ENCODE measurements around the gene PSAP.

Gene PSAP

DNA sequence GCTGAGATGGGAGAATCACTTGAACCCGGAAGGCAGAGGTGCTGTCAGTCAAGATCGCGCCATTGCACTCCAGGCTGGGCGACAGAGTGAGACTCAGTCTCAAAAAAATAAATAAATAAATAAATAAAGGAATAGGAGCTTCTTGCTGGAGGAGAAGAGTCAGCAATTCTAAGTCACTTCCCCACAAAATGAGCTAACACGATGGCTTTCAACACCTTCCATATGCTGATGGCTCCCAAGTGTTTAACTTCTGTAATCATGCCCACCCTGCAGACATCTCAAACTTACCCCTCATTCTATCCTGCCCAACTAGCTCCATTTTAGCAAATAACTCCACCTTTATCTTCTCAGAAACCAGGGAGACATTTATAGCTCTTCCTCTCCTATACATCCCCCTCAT, 21.2 kb downstream of the PSAP start:
- FAIRE-seq, result no peak

DNA sequence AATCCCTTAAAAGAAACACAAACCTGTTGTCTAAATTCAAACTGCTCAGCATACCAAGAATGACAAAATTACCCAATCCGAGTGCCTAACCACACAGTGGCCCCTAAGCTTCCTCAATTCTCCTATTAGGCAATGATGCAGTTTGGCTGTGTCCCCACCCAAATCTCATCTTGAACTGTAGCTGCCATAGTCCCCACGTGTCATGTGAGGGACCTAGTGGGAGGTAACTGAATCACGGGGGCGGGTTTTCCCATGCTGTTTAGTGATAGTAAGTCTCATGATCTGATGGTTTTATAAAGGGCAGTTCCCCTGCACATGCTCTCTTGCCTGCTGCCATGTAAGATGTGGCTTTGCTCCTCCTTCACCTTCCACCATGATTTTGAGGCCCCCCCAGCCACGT, 21.9 kb downstream of the PSAP start:
- DNase-seq (ENCODE audit: insufficient read length, low spot score), result no peak
- FAIRE-seq, result no peak

More for the DNA sequence above, 21.2 kb downstream of the PSAP start:
- no peak for DNase-seq (ENCODE audit: insufficient read length, low spot score)

- DNase-seq (ENCODE audit: insufficient read length, low spot score) (no peak), FAIRE-seq (no peak)
Observed at GRCh38 chr10:71828702-71829101, 22.3 kb downstream of the PSAP start.

DNA sequence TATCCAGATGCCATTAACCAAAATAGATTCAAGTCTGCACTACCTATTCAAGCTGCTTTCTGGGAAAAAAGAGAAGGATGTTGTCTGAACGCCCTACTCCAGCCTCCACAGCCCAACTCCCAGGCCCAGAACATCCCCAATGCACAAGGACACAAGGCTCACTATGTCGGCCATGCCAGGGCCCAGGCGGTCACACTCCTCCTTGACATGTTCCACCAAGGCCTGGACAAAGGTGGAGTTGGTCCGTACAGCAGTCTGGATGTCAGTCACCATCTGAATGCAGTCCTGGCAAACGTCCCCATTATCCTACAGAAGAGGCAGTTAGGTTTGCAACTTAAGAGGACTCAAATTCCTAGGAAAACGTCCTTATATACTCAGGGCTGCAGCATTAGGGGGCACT, 23.2 kb downstream of the PSAP start:
- no peak for DNase-seq (ENCODE audit: insufficient read length, low spot score)
- FAIRE-seq, result peak; percentile 23

- no peak for FAIRE-seq
- DNase-seq (ENCODE audit: insufficient read length, low spot score), result no peak
Observed at GRCh38 chr10:71825217-71825616, 25.8 kb downstream of the PSAP start.

DNA sequence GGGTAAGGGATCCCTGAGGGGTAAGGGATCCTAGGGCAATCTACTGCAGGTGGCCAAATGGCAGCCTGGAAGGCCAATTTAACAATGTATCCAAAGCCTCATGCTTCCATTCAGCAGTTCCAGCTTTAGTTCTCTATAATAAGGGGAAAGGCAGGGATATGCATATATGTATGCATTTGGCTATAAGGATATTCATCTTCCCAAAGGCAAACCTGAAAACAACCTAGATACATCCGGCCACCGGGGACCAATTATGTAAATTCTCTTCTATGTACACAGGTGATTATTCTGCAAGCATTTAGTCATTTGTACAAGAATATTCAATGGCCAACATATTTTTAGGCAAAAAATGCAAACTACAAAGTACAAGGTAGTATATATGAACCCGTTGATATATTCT, 26.7 kb downstream of the PSAP start:
- FAIRE-seq (no peak), DNase-seq (ENCODE audit: insufficient read length, low spot score) (no peak)

GRCh38 chr10:71823356-71823755, 27.7 kb downstream of the PSAP start:
- FAIRE-seq, result no peak
- no peak for DNase-seq (ENCODE audit: insufficient read length, low spot score)

DNA sequence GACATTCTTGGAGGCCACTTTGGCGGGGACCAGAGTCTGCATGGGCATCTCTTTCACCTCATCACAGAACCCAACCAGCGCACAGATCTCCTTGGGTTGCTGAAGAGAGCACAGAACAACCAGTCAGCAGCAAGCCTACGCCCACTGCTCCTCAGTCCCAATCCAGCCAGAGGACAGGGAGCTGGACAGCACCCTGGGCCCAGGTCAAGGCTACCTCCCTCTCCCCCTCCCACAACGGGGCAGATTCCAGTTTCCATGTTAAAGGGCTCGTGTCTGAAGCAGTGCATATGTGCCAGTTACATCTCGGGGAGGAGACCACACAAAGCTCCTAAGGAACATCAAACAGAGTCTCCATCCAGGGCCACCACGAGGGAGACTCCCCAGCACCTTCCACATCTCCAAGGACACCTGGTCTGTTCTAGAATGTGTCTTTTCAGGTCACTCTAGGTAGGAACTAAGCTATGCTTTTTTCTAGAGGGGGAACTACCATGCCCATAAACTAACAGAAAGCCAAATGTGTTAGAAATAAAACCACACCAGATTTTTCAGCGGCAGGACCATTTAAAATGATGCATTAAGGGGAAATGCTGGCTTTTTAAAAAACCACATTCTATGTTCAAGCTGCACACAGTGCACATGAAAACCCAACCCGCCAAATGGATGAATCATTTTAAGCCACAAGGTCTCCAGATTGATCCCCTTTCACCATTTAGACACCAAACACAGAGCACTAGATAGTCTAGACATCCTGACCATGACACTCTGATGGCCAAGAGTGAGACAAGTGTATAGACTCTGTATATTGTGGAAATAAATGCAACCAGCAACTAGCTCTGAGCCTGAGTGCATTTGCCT, 28.9 kb downstream of the PSAP start:
- FAIRE-seq, result no peak
- no peak for DNase-seq (ENCODE audit: insufficient read length, low spot score)

DNA sequence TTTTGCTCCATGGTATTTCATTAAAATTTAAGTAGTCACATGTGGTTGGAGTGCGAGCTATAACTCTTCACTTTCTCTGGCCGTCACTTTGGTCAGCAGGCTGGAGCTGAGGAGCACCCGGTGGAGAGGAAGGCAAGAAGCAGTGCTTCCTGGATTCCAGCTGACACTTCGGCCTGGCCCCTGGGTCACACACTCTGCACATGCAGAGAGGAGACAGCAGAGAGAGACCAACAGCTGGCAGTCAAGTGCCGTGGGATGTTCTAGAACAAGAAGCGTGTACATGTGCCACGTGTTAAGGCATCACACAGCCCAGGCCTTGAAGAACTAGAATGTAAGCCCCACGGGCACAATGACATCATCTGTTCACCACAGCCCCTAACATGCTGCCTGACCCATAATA, 30.1 kb downstream of the PSAP start:
- DNase-seq (ENCODE audit: insufficient read length, low spot score), result no peak
- no peak for FAIRE-seq

- no peak for FAIRE-seq
- no peak for DNase-seq (ENCODE audit: insufficient read length, low spot score)
Observed at GRCh38 chr10:71819985-71820384, 31.1 kb downstream of the PSAP start.

GRCh38 chr10:71819441-71819861, 31.6 kb downstream of the PSAP start:
- FAIRE-seq, result no peak
- DNase-seq (ENCODE audit: insufficient read length, low spot score), result no peak

- no peak for FAIRE-seq
- no peak for DNase-seq (ENCODE audit: insufficient read length, low spot score)
Observed at GRCh38 chr10:71818674-71819260, 32.3 kb downstream of the PSAP start.

DNA sequence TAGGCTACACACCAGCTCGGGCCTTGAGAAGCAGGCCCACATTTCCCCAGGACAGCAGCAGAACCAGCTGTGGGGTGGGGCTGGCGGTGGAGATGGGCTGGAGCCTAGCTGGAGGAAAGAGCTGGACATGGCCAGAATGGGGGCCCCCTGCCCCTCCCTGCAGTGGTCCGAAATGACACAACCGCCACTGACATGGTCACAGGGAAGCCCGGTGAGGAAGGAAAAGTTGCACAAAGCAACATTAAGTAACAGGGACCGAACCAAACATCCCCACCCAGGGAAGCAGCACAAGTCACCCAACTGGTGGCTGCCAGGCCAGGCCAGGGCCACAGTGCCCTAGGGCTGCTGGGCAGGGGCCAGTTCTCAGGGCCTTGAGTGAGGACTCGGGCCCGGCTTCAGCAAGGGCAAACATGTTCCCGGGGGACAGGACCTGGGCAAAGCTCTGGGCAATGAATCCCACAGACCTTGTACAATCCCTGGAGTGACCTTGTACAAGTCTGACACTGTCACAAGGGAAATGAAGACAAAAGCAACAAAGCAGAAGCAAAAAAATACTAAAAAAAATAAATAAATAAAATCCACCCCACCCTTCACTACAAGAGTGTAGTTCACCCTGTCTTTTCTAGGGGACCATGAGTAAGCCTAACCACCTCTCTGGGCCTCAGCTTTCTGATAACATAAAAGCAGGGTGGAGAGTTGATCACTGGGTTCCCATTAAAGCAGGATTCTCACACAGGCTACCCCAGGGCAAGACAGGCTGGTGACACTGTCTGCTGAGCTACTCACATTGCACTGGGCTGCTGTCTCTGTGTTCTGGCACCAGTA, 33.0 kb downstream of the PSAP start:
- FAIRE-seq (no peak), DNase-seq (ENCODE audit: insufficient read length, low spot score) (no peak)

DNA sequence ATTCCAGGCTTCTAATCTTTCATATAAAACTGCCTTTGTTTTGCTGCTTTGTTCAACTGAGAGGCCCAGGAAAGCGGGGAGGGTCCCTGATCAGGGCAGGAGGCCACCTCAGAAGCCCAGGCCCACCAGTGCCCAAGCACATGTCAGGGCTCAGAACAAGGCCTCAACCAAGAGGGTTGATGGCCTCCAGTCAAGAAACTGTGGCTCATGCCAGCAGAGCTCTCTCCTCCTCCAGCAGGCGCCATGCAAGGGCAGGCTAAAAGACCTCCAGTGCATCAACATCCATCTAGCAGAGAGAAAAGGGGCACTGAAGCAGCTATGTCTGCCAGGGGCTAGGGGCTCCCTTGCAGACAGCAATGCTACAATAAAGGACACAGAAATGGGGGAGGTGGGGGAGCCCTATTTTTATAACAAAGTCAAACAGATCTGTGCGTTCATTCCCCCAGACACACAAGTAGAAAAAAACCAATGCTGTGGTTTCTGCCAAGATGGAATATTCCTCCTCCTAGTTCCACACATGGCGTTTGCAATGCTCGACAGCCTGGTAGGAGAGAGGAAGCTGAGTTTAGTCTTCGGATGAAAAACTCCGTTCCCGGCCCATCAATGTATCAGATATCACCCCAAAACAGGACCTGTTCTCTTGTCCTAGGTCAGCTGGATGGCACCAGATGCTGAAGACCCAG, 34.0 kb downstream of the PSAP start:
- DNase-seq (ENCODE audit: insufficient read length, low spot score) (no peak), FAIRE-seq (no peak)

- FAIRE-seq (no peak), DNase-seq (ENCODE audit: insufficient read length, low spot score) (no peak)
Observed at GRCh38 chr10:71816421-71816851, 34.6 kb downstream of the PSAP start.

DNA sequence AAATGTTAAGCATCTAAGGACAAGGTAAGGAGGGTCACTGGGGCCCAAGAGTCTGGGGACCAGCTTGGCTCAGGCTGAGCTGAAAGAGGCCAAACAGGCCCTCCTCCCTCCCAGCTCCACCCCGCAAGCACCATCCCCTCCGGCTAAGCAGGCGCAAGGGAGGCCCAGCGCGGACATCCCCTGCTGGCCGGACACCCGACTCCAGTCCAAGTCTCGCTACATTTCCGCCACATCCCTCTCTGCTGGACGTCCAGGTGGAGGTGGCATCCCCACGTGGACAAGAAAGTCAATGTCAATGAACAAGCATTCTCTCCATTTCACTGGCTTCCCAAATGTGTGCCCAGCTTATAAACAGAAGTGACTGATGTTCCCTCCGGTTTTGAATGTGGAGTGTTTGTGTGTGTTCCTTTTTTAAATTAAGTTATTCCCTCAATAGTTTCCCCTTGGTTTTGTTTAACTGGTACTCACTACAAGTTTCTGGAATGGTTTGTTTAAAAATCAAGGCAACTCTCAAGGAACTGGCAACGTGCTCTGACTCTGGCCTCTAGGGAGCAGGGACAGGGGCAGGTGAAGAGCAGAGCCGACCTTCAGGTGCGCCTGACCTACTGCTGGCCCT, 35.4 kb downstream of the PSAP start:
- DNase-seq (ENCODE audit: insufficient read length, low spot score) (no peak), FAIRE-seq (no peak)

- DNase-seq (ENCODE audit: insufficient read length, low spot score) (no peak), FAIRE-seq (no peak)
Observed at GRCh38 chr10:71814922-71815411, 36.1 kb downstream of the PSAP start.

GRCh38 chr10:71812913-71813590, 38.0 kb downstream of the PSAP start:
- FAIRE-seq, result no peak
- no peak for DNase-seq (ENCODE audit: insufficient read length, low spot score)

DNA sequence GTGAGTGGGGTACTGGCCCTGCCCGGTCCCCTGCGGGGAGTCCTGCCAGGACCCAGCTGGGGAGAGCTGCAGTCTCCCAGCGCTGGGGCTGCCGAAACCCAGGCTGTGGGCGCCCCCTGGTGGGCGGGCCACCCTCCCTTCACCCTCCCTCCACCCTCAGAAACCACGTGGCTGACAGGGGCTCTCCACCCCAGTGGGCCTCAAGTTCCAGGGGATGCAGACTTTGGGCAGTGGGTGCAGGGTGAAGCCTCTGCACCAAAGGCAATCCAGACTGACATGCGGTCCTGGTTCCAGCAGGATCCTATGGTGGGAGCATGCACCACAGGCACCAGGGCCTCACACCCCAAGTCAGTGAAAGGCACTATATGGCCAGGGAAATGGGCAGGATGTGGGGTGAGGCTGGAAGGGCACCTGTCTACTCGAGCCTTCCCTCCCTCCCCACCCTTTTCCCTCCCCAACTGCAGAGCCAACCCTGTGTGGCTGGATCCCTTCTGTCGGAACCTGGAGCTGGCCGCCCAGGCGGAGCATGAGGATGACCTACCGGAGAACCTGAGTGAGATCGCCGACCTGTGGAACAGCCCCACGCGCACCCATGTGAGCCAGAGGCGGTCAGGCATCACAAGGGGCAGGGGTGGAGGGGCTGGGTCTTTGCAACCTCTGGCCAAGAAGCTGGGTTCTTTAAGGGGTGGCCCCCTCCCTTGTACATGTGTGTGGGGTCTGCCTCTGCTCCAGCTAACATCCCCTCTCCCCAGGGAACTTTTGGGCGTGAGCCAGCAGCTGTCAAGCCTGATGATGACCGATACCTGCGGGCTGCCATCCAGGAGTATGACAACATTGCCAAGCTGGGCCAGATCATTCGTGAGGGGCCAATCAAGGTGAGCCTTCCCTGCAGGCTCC, 38.8 kb downstream of the PSAP start:
- peak; percentile 67 for FAIRE-seq

More for the DNA sequence above, 38.8 kb downstream of the PSAP start:
- DNase-seq (ENCODE audit: insufficient read length, low spot score), result peak; percentile 80

Data from HTR-8/SVneo (cell line).